ENCODE measurements around the gene ZNF200. TPM values are rescaled to one million over a fixed set of nuclear protein-coding genes. Genes with fewer than 3 reads are reported as not detected.

ZNF200 gene
- total RNA-seq, 1 experiment from 2014 or later: 5.0 TPM

- no TSS peak for BruUV-seq (replicated peaks)
- Histone ChIP-seq H3K36me3 (ENCODE audit: low read depth, low read length) (peaks cover 10% of the 10 kb centered on the region), H3K4me2 (ENCODE audit: low read length) (peak overlapping the region; percentile 95; the same call in 1 of the 2 replicates), H3K9ac (ENCODE audit: low read length) (no peak overlapping the region), H3K9me3 (ENCODE audit: low read length) (no peaks in the 10 kb centered on the region), H3K27ac (ENCODE audit: low read length) (no peak overlapping the region), H3K4me1 (ENCODE audit: insufficient read depth, low read length) (peaks cover 6% of the 10 kb centered on the region), H3K4me3 (ENCODE audit: low read length) (no peak overlapping the region), H3F3A (ENCODE audit: low read length, unreplicated experiment) (no peaks in the 10 kb centered on the region), H3K27me3 (ENCODE audit: low read length) (no peaks in the 10 kb centered on the region), H4K20me1 (ENCODE audit: low read length) (0 out of 2 replicates have a peak, but pooled peaks cover 8% of the 10 kb centered on the region), H2AFZ (ENCODE audit: low read length) (no peak overlapping the region), H3K9me2 (replicated peaks; ENCODE audit: low read length) (no peaks in the 10 kb centered on the region), H3K79me2 (ENCODE audit: low read length) (peaks cover 31% of the 10 kb centered on the region)
- ATAC-seq (no peak), DNase-seq (no peak)
- CTCF ChIA-PET: no interaction called here
- TF ChIP-seq CTCF (conservative IDR thresholded peaks at IDR 0.05; ENCODE audit: low read depth, low read length) (no peak), EZH2 (IDR thresholded peaks at IDR 0.05; ENCODE audit: low read length, unreplicated experiment) (no peak), EZH2phosphoT487 (IDR thresholded peaks at IDR 0.05; ENCODE audit: borderline replicate concordance, low read length) (no peak)
- intact Hi-C loops (cut with micrococcal nuclease): no loop called here
- POLR2A ChIA-PET (ENCODE audit: unreplicated experiment): no interaction called here
Measured at GRCh38 chr16:3281222-3281820, 46.4 kb upstream of the ZNF200 start.

GRCh38 chr16:3276679-3277078, 41.7 kb upstream of the ZNF200 start:
- H2AFZ ChIP-seq (ENCODE audit: low read length): no peak overlapping the region
- no peaks in the 10 kb centered on the region for H4K20me1 ChIP-seq (ENCODE audit: low read length)
- ATAC-seq: no peak
- no peak overlapping the region for H3K4me3 ChIP-seq (ENCODE audit: low read length)
- no peak overlapping the region for H3K9ac ChIP-seq (ENCODE audit: low read length)
- intact Hi-C loops (cut with micrococcal nuclease): no loop called here
- BruUV-seq (replicated peaks): no TSS peak
- no peaks in the 10 kb centered on the region for H3K36me3 ChIP-seq (ENCODE audit: low read depth, low read length)
- no peak overlapping the region for H3K27ac ChIP-seq (ENCODE audit: low read length)
- no peak overlapping the region for H3K4me2 ChIP-seq (ENCODE audit: low read length)
- H3F3A ChIP-seq (ENCODE audit: low read length, unreplicated experiment): no peaks in the 10 kb centered on the region
- H3K9me2 ChIP-seq (replicated peaks; ENCODE audit: low read length): no peaks in the 10 kb centered on the region
- H3K4me1 ChIP-seq (ENCODE audit: insufficient read depth, low read length): no peaks in the 10 kb centered on the region
- H3K9me3 ChIP-seq (ENCODE audit: low read length): no peaks in the 10 kb centered on the region
- no peaks in the 10 kb centered on the region for H3K27me3 ChIP-seq (ENCODE audit: low read length)
- POLR2A ChIA-PET (ENCODE audit: unreplicated experiment): no interaction called here
- no peaks in the 10 kb centered on the region for H3K79me2 ChIP-seq (ENCODE audit: low read length)
- no peak for DNase-seq
- TF ChIP-seq CTCF (conservative IDR thresholded peaks at IDR 0.05; ENCODE audit: low read depth, low read length) (no peak), EZH2phosphoT487 (IDR thresholded peaks at IDR 0.05; ENCODE audit: borderline replicate concordance, low read length) (no peak), EZH2 (IDR thresholded peaks at IDR 0.05; ENCODE audit: low read length, unreplicated experiment) (no peak)
- CTCF ChIA-PET: no interaction called here

- intact Hi-C loops (cut with micrococcal nuclease): no loop called here
- H3K9ac ChIP-seq (ENCODE audit: low read length): no peak overlapping the region
- no peaks in the 10 kb centered on the region for H3K27me3 ChIP-seq (ENCODE audit: low read length)
- H3K4me2 ChIP-seq (ENCODE audit: low read length): no peak overlapping the region
- H3K36me3 ChIP-seq (ENCODE audit: low read depth, low read length): no peaks in the 10 kb centered on the region
- POLR2A ChIA-PET (ENCODE audit: unreplicated experiment): interaction anchor here (0.5 kb wide), 1 partner anchor 117 kb away, joined by 13 read pairs; no protein-coding TSS in a partner anchor
- no peak for TF ChIP-seq EZH2phosphoT487 (IDR thresholded peaks at IDR 0.05; ENCODE audit: borderline replicate concordance, low read length)
- TF ChIP-seq EZH2 (IDR thresholded peaks at IDR 0.05; ENCODE audit: low read length, unreplicated experiment): no peak
- TF ChIP-seq CTCF (conservative IDR thresholded peaks at IDR 0.05; ENCODE audit: low read depth, low read length): no peak
- BruUV-seq (replicated peaks): no TSS peak
- no peak overlapping the region for H3K4me3 ChIP-seq (ENCODE audit: low read length)
- H3K9me2 ChIP-seq (replicated peaks; ENCODE audit: low read length): no peaks in the 10 kb centered on the region
- H3K4me1 ChIP-seq (ENCODE audit: insufficient read depth, low read length): no peaks in the 10 kb centered on the region
- DNase-seq (no peak), ATAC-seq (no peak)
- CTCF ChIA-PET: no interaction called here
- H4K20me1 ChIP-seq (ENCODE audit: low read length): no peaks in the 10 kb centered on the region
- H2AFZ ChIP-seq (ENCODE audit: low read length): no peak overlapping the region
- H3K79me2 ChIP-seq (ENCODE audit: low read length): no peaks in the 10 kb centered on the region
- H3F3A ChIP-seq (ENCODE audit: low read length, unreplicated experiment): no peaks in the 10 kb centered on the region
- H3K9me3 ChIP-seq (ENCODE audit: low read length): no peaks in the 10 kb centered on the region
- no peak overlapping the region for H3K27ac ChIP-seq (ENCODE audit: low read length)
Measured at GRCh38 chr16:3274947-3275346, 40.0 kb upstream of the ZNF200 start.

Data from PC-3 (cell line).